GM10248 (cell line): ENCODE data around the gene AQP12A.

ENCODE experiments used
- CTCF ChIA-PET: fragments of 300-600 bp; sonication (Branson Sonifier 250); formaldehyde crosslinking; extraction: SDS; loops from one replicate; lab custom pipeline; 2021; ENCODE audit warnings: antibody characterized with exemption; lab: Yijun Ruan, JAX
- POLR2A ChIA-PET: fragments of 350-650 bp; sonication (Branson Sonifier 250); formaldehyde crosslinking; extraction: SDS; loops from one replicate; lab custom pipeline; 2020; ENCODE audit warnings: antibody characterized with exemption; lab: Yijun Ruan, JAX
- DNase-seq: peaks from one replicate; pipeline ENCODE4 v3.0.0; 2012; ENCODE audit errors: extremely low spot score
- CTCF ChIP-seq: IDR thresholded peaks from 2 replicates; pipeline ENCODE4 v1.5.1; 2012; ENCODE audit warnings: mild to moderate bottlenecking, low read depth; ENCODE audit errors: extremely low read depth, missing control alignments, control extremely low read depth

The AQP12A gene

GRCh38 chr2:240725266-240725665 lies 33.6 kb downstream of the AQP12A start:
- no peak for TF ChIP-seq CTCF
- CTCF ChIA-PET: no interaction called here
- POLR2A ChIA-PET: no interaction called here
- DNase-seq: no peak

GRCh38 chr2:240725671-240726070 lies 34.0 kb downstream of the AQP12A start:
- POLR2A ChIA-PET: no interaction called here
- DNase-seq: no peak
- CTCF ChIA-PET: no interaction called here
- TF ChIP-seq CTCF: no peak

- no peak for TF ChIP-seq CTCF
- no peak for DNase-seq
- ChIA-PET CTCF (no interaction called here), POLR2A (no interaction called here)
These were observed 35.2 kb downstream of the AQP12A start for GRCh38 chr2:240726876-240727275.

GRCh38 chr2:240727439-240727838 lies 35.8 kb downstream of the AQP12A start:
- DNase-seq: no peak
- CTCF ChIA-PET: no interaction called here
- no peak for TF ChIP-seq CTCF
- POLR2A ChIA-PET: no interaction called here

- no peak for DNase-seq
- POLR2A ChIA-PET: no interaction called here
- no peak for TF ChIP-seq CTCF
- CTCF ChIA-PET: no interaction called here
These were observed 36.2 kb downstream of the AQP12A start for GRCh38 chr2:240727913-240728312.

- ChIA-PET POLR2A (no interaction called here), CTCF (no interaction called here)
- DNase-seq: no peak
- no peak for TF ChIP-seq CTCF
These were observed 36.7 kb downstream of the AQP12A start for GRCh38 chr2:240728361-240728760.

- no peak for DNase-seq
- TF ChIP-seq CTCF: no peak
- ChIA-PET POLR2A (no interaction called here), CTCF (no interaction called here)
These were observed 37.2 kb downstream of the AQP12A start for GRCh38 chr2:240728827-240729226.
